ENCODE measurements around the gene GFOD1.
"Not testable (repeated sequence)": the region's sequence is repeated elsewhere in the genome, so short reads cannot be mapped to it uniquely, and the experiment has no call there.

The GFOD1 gene

GRCh38 chr6:13511913-13512717 is 24.7 kb upstream of the GFOD1 start:
- in situ Hi-C loops (cut with MboI; ENCODE audit: low sequenced_read_pairs) = no loop called here

GRCh38 chr6:13511141-13511571 is 23.8 kb upstream of the GFOD1 start:
- in situ Hi-C loops (cut with MboI; ENCODE audit: low sequenced_read_pairs) = not testable (repeated sequence)

GRCh38 chr6:13510433-13510832 is 23.0 kb upstream of the GFOD1 start:
- in situ Hi-C loops (cut with MboI; ENCODE audit: low sequenced_read_pairs) = not testable (repeated sequence)

- in situ Hi-C loops (cut with MboI; ENCODE audit: low sequenced_read_pairs) = no loop called here
Measured at GRCh38 chr6:13508711-13509705, 21.6 kb upstream of the GFOD1 start.

- in situ Hi-C loops (cut with MboI; ENCODE audit: low sequenced_read_pairs) = no loop called here
Measured at GRCh38 chr6:13507306-13507860, 20.0 kb upstream of the GFOD1 start.

- in situ Hi-C loops (cut with MboI; ENCODE audit: low sequenced_read_pairs) = no loop called here
Measured at GRCh38 chr6:13505345-13505734, 17.9 kb upstream of the GFOD1 start.

- in situ Hi-C loops (cut with MboI; ENCODE audit: low sequenced_read_pairs) = no loop called here
Measured at GRCh38 chr6:13504611-13505344, 17.4 kb upstream of the GFOD1 start.

GRCh38 chr6:13500915-13501314 is 13.5 kb upstream of the GFOD1 start:
- in situ Hi-C loops (cut with MboI; ENCODE audit: low sequenced_read_pairs) = no loop called here

GRCh38 chr6:13500264-13500663 is 12.9 kb upstream of the GFOD1 start:
- in situ Hi-C loops (cut with MboI; ENCODE audit: low sequenced_read_pairs) = no loop called here

GRCh38 chr6:13496513-13497190 is 9.3 kb upstream of the GFOD1 start:
- in situ Hi-C loops (cut with MboI; ENCODE audit: low sequenced_read_pairs) = no loop called here

GRCh38 chr6:13495818-13496217 is 8.4 kb upstream of the GFOD1 start:
- in situ Hi-C loops (cut with MboI; ENCODE audit: low sequenced_read_pairs) = no loop called here

GRCh38 chr6:13495112-13495776 is 7.8 kb upstream of the GFOD1 start:
- in situ Hi-C loops (cut with MboI; ENCODE audit: low sequenced_read_pairs) = no loop called here

- in situ Hi-C loops (cut with MboI; ENCODE audit: low sequenced_read_pairs) = no loop called here
Measured at GRCh38 chr6:13494137-13494536, 6.7 kb upstream of the GFOD1 start.

- in situ Hi-C loops (cut with MboI; ENCODE audit: low sequenced_read_pairs) = no loop called here
Measured at GRCh38 chr6:13493147-13493546, 5.7 kb upstream of the GFOD1 start.

- in situ Hi-C loops (cut with MboI; ENCODE audit: low sequenced_read_pairs) = no loop called here
Measured at GRCh38 chr6:13492357-13492756, 5.0 kb upstream of the GFOD1 start.

- in situ Hi-C loops (cut with MboI; ENCODE audit: low sequenced_read_pairs) = no loop called here
Measured at GRCh38 chr6:13491538-13491937, 4.1 kb upstream of the GFOD1 start.

GRCh38 chr6:13490402-13490801 is 3.0 kb upstream of the GFOD1 start:
- in situ Hi-C loops (cut with MboI; ENCODE audit: low sequenced_read_pairs) = no loop called here

GRCh38 chr6:13488896-13489237 is 1.5 kb upstream of the GFOD1 start:
- in situ Hi-C loops (cut with MboI; ENCODE audit: low sequenced_read_pairs) = no loop called here

GRCh38 chr6:13488015-13488895 is 855 bp upstream of the GFOD1 start:
- in situ Hi-C loops (cut with MboI; ENCODE audit: low sequenced_read_pairs) = no loop called here

All from hTERT RPE-1 (cell line).